HG03139 (cell line): ENCODE data around the gene MRPL20.

Source experiments
- ATAC-seq: cut with Tn5 transposase; IDR thresholded peaks from one replicate; pipeline ENCODE4 v1.9.1; 2021; ENCODE audit not compliant: unreplicated experiment

MRPL20 gene

DNA sequence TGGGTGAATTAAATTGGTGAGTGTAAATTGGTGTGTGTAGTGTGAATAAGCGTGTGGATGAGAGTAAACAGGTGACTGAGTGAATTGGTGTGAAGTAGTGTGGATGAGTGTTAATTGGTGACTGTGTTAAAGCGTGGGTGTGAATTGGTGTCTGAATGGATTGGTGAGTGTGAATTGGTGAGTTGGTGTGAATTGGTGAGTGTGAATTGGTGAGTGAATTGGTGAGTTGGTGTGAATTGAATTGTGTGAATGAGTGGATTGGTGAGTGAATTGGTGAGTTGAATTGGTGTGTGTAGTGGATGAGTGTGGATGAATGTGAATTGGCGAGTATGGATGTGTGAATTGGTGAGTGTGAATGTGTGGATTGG, 40.4 kb downstream of the MRPL20 start:
- no peak for ATAC-seq

DNA sequence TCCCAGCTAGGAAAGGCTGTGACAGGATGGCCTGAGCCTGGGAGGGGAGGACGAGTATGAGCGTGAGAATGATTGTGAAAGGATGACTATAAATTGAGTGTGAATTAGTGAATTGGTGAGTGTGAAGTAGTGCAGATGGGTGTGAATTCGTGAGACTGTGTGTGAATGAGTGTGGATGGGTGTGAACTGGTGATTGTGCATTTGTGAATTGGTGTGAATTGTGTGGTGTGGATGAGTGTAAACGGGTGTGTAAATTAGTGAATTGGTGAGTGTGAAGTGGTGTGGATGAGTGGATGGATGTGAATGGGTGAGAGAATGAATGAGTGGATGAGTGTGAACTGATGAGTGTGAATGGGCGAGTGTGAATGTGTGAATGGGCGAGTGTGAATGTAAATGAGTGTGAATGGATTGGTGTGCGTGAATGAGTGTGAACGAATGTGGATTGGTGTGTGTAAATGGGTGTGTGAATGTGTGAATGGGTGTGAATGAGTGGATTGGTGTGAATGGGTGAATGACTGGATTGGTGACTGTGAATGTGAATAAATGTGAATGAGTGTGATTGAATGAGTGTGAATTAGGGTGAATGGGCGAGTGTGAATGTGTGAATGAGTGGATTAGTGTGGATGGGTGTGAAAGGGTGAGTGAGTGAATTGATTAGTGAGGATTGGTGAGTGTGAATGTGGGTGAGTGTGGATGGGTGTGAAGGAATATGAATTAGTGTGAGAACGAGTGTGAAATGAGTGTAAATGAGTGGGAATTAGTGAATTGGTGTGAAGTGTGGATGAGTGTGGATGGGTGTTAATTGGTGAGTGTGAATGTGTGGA, 41.0 kb downstream of the MRPL20 start:
- ATAC-seq: no peak

GRCh38 chr1:1364266-1364665, 42.8 kb downstream of the MRPL20 start:
- no peak for ATAC-seq

DNA sequence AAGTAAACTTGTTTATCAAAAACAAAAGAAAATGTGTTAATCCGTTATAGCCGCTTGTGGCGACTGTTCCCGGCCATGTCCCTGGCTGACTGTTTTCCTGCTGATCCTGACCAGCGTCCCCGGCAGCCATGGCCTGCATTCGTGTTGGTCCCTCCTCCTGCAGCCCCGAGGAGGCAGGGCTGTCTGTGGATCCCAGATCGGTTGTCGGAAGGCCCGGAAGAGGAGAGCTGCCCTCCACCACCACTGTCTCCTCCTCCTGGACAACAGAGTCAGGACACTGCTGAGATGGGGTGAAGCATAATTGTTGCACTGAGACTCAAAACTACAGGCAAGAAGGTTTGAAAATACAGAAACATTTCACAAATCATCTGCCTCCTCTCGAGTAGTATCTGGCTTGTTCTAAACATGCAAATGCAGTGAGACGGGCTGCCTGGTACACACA, 45.1 kb downstream of the MRPL20 start:
- ATAC-seq: no peak

- no peak for ATAC-seq
Measured at GRCh38 chr1:1361233-1361981, 45.7 kb downstream of the MRPL20 start.

- ATAC-seq: no peak
Measured at GRCh38 chr1:1360506-1361169, 46.5 kb downstream of the MRPL20 start.

DNA sequence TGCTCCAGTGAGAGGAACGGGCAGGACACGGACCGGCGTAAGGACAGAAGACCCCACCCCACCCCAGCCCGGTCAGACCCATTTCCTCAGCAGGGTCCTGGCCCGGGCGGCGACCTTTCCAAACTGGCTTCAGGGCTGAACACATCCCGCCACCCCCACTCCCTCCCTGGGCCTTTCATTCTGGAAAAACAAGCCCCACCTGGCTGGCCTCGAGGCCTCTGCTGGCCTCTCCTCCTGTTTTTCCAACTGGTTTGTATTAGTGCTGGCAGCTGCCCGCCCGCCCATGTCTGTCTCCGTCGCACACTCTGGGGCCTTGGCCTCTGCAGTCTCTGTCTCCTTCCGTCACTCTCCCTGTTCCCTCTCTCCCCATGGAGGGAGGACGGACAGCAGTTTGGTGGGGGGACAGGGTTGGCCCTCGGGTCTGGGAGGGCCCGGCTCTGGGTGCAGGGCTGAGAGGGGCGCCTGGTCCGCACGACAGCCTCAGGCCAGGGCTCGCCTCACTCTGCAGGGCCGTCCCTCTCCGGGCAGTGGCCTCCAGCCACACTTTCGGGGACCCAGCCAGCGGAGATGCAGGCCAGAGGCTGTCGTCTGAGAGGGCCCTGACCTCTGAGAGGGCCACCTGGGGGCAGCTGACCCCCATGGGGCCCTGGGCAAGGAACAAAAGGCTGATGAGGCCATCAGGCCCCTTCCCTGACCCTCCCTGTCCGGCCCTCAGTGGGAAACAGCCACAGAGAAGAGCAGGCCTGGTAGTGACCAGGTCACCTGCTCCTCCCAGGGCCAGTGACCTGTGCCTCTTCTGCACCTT, 47.2 kb downstream of the MRPL20 start:
- ATAC-seq: no peak

DNA sequence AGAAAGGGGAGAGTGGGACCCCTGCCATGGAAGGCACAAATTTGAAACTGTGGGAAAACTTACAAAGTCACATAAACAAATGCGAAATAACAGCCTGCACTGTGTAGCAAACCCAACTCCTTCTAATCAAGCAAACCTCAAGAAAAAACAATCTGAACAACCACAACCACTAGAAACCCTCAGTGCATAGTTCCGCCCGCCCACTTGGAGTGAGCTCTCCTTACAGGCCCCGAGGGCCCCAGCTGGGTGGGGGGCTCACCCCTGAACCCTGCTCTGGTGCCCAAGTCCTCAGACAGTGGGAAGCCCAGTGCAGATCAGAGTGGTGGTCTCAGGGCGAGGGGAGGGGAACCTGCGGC, 47.8 kb downstream of the MRPL20 start:
- no peak for ATAC-seq

DNA sequence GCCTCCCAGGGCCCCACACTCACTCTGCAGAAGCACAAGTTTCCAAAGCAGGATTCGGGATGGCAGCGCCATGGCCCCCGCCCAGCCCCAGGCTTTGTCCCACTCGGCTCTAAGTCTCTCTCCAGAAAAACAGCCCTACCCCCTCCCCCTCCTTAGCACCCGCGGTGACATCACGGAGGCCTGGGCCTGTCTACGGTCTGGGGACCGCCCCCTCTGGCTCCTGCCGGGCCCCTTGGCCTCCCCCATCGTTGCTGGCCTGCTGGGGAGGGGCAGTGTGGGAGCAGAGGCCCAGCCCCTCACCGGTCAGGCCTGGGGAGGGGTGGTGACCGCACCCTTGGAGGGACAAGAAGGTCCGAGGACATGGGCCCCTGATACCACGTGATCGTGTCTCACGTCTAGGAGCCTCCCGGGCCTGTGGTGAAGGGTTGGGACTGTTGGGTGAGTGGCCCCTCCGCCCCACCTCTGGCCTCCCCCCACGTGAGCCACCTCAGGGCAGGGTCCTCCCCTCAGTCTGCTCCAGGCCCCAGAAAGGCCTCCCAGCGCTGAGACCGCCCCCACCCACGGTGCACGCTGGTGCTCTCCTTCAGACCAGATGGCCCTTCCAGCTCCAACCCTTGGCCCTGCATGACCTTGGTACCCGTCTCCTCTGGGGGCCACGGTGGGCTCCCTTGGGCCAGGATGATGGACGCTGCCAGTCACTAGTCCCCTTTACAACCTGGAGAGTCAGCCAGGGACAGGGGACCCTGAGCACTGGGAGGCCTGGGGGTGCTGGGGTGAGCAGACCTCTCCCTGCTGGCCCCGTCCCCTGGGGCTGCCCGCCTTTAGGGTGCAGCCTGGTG, 48.4 kb downstream of the MRPL20 start, which contains the start of gene MXRA8:
Gene MXRA8 (minus strand): TSS at position 123 of the 839 bp plus-strand sequence. CDS start 51 bp downstream, at position 72.
- no peak for ATAC-seq

GRCh38 chr1:1357871-1358432, 49.1 kb downstream of the MRPL20 start:
- no peak for ATAC-seq

GRCh38 chr1:1356796-1357401, 50.2 kb downstream of the MRPL20 start:
- no peak for ATAC-seq

GRCh38 chr1:1356166-1356795, 50.8 kb downstream of the MRPL20 start:
- no peak for ATAC-seq

DNA sequence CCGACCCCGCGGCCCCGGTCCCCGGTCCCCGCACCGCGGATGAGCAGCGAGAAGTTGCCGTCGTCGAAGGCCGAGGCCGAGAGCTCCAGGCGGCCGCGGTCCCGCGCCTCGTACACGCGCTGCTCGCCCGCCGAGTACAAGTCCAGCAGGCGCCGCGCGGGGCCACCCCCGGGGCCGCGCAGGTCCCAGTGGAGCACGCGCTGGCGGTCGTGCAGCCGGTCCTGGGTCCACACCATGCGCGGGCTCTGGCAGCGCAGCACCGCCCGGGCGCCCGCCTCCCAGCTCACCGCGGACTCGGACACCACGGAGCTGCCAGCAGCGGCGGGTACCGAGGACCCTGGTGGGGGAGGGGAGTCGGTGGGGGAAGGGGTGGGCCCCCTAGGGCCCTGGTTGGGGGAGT, 51.7 kb downstream of the MRPL20 start:
- no peak for ATAC-seq

DNA sequence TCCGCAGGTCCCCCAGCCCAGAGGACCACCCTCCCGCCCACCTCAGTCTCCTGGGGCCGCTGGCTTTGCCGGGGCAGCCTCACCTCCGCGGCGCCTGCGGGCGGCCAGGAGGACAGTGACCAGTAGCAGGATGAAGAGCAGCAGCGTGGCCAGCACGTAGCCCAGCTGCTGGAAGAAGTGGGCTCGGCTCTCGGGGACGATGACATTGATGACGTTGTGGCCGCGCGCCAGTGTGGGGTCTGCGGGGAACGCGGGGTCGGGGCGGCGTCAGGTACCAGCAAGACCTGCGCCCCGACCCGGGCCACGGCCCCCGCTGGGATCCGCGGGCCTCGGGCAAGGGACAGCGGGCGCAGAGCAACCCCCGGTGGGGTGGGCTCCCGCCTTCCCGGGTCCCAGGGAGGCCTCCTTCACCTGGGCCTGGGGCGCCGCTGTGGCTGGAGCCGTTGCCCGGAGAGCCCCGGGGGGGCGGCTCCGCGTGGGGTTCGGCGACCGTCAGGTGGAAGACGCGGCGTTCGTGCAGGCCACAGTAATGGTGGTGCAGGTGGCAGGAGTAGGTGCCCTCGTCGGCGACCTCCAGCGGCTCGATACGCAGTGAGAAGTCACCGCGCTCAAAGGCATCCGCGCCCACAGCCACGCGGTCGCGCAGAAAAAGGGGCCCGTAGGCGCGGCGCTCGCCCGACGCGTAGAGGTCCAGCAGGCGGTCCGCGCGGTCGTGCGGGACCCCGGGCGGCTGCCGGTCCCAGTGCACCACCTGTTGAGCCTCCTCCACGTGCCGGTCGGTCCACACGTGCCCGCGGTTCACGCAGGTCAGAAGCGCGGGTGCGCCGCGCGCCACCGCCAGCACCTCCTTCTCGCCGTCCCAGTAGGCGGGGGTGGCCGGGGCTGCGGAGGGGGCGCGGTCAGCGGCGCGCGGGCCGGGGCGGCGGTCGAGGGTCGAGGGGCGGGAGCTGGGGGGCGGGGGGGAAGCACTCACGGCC, 52.5 kb downstream of the MRPL20 start:
- no peak for ATAC-seq

DNA sequence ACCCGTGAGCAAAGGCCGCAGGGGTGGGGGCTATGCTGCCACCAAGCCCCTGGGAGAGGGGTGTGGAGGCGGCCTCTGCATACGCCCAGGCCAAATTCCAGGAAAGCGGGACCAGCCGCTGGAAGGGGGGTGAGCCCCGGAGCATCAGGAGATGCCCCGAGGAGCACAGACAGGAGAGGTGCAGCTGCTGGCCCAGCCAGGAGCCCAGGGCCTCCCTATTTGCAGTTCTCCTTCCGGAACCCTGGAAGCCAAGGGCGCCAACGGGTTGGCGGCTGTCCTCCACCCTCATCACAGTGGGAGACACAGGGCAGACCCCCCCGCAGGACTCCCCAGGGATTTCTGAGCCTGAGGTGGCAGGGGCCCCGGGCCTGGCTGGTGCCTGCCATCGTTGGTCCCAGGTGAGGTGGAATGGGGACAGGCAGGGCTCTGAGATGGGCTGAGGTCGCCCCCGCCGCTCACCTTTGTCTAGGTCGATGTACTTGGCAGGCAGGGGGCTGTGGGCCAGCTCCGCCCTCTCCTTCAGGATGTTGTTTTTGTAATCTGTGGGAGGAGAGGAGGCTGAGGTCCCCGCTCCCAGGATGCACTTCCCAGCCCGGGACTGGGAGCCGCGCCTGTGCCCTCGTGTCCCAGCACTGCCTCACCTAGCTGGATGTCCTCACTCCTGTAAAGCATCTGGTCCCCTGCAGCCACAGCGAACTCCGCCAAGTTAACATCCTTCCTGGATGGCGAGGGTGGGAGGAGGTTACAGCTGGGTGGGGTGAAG, 53.5 kb downstream of the MRPL20 start:
- ATAC-seq: no peak

GRCh38 chr1:1352786-1353388, 54.2 kb downstream of the MRPL20 start:
- no peak for ATAC-seq
